Adrenal gland (tissue), 5 donors: ENCODE measurements around the gene C21orf91.

Experiments
- CTCF ChIP-seq, 6 experiments: fragments of 450-650 bp in 4 of 6; fragments of 200-600 bp in 2 of 6; sonication (generic) in 1 of 6; IDR thresholded peaks; 1 replicate in 5 of 6; 2 replicates in 1 of 6; pipeline versions ENCODE4 v1.5.1 to v1.8.0; 2016 to 2021; ENCODE audit warnings: antibody characterized with exemption in 6 of 6, mild to moderate bottlenecking in 2 of 6, moderate library complexity in 1 of 6
- POLR2A ChIP-seq, 2 donors: fragments of 450-650 bp; IDR thresholded peaks; one replicate each; pipeline ENCODE4 v1.6.1; 2017; ENCODE audit warnings: antibody characterized with exemption in 2 of 2, mild to moderate bottlenecking in 2 of 2, moderate library complexity in 1 of 2
- donor health status: DM: no; HTN: no; CAD: no.

- no peak for TF ChIP-seq CTCF (IDR thresholded peaks at IDR 0.05)
- no peak for TF ChIP-seq POLR2A (IDR thresholded peaks at IDR 0.05)
Measured at GRCh38 chr21:17782051-17782450, 37.1 kb downstream of the C21orf91 start.
